ENCODE measurements around the gene MAN2A1. TPM values are rescaled to one million over a fixed set of nuclear protein-coding genes. Genes with fewer than 3 reads are reported as not detected.

MAN2A1 gene
- polyA plus RNA-seq, 1 donor (not counting 4 experiments of a cell fraction or from before 2014, with no cell fraction given): 63.8 TPM

DNA sequence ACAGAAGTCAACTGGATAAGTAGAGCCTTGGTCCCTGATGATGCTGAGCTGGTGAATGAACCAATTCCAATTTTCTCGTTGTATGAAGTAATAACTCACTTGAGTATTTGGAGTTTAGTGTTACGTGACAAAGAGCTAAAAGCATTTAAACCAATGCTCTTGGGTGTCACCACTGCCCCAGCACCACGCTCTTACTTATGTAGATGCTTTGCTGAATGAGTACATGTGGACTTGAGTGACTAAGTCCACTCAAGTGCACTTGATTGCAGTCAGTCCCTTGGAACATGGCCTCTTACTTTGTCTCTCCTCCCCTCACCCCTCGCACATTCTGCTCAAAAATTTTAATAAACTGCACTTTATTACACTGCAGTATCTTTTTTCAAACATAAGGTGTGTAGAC, 184.0 kb downstream of the MAN2A1 start:
- DNase-seq (ENCODE audit: low read depth, low spot score) (no peak), FAIRE-seq (no peak)
- Histone ChIP-seq H3K9ac (ENCODE audit: control insufficient read depth, extremely low read depth, insufficient read depth, low read length) (no peak overlapping the region), H3K9me3 (ENCODE audit: control insufficient read depth, low read depth, low read length) (no peaks in the 10 kb centered on the region), H3K4me1 (ENCODE audit: control insufficient read depth, extremely low read depth, insufficient read depth, low read length) (peaks cover 9% of the 10 kb centered on the region), H3K27me3 (ENCODE audit: control insufficient read depth, extremely low read depth, insufficient read depth, low read length) (no peaks in the 10 kb centered on the region), H3K4me3 (ENCODE audit: control insufficient read depth in 2 of 3, extremely low read depth in 1 of 3, insufficient read depth in 2 of 3, low read depth in 1 of 3, low read length in 3 of 3) (no peak overlapping the region), H2AFZ (ENCODE audit: control insufficient read depth, low read length) (no peak overlapping the region), H3K4me2 (ENCODE audit: control insufficient read depth, extremely low read depth, insufficient read depth, low read depth, low read length) (no peak overlapping the region), H3K27ac (ENCODE audit: control insufficient read depth, insufficient read depth, low read length) (no peak overlapping the region), H4K20me1 (ENCODE audit: control insufficient read depth, extremely low read depth, insufficient read depth, low read length) (no peaks in the 10 kb centered on the region), H3K79me2 (ENCODE audit: control insufficient read depth, insufficient read depth, low read length) (no peaks in the 10 kb centered on the region), H3K9me1 (ENCODE audit: control insufficient read depth, extremely low read depth, insufficient read depth, low read length) (no peaks in the 10 kb centered on the region), H3K36me3 (ENCODE audit: control insufficient read depth in 2 of 2, extremely low read depth in 1 of 2, insufficient read depth in 2 of 2, low read length in 2 of 2) (no peaks in the 10 kb centered on the region)
- dilution Hi-C loops (cut with MboI; ENCODE audit: extremely low pct_ligation_motif_present, low sequenced_read_pairs): no loop called here
- TF ChIP-seq EZH2 (IDR thresholded peaks at IDR 0.05; ENCODE audit: low read length): no peak
- TF ChIP-seq, protein P1, sequence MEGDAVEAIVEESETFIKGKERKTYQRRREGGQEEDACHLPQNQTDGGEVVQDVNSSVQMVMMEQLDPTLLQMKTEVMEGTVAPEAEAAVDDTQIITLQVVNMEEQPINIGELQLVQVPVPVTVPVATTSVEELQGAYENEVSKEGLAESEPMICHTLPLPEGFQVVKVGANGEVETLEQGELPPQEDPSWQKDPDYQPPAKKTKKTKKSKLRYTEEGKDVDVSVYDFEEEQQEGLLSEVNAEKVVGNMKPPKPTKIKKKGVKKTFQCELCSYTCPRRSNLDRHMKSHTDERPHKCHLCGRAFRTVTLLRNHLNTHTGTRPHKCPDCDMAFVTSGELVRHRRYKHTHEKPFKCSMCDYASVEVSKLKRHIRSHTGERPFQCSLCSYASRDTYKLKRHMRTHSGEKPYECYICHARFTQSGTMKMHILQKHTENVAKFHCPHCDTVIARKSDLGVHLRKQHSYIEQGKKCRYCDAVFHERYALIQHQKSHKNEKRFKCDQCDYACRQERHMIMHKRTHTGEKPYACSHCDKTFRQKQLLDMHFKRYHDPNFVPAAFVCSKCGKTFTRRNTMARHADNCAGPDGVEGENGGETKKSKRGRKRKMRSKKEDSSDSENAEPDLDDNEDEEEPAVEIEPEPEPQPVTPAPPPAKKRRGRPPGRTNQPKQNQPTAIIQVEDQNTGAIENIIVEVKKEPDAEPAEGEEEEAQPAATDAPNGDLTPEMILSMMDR (optimal IDR thresholded peaks at IDR 0.05 in 1 of 3, IDR thresholded peaks at IDR 0.05 in 1 of 3, conservative IDR thresholded peaks at IDR 0.05 in 1 of 3; ENCODE audit: extremely low read depth in 1 of 3, insufficient read depth in 2 of 3, low read length in 3 of 3): no peak

DNA sequence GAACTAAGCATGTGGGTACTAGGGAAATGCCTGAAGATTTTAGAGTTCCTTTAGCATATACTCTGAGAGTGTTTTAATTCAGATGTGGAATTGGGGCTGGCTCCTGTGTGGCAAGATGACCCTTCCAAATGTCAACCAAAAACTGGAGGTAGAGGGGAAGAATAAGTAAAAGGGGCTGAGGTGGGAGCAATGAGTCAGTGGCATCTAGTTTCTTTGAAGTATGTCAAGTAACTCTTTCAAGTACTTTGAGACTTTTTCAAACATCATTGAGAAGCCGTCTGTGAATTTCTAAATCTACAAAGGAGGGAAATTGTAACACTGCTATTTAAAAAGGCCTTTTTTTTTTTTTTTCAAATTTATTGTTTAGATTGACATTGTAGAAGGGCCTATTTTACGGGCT, 184.4 kb downstream of the MAN2A1 start:
- Histone ChIP-seq H3K4me2 (ENCODE audit: control insufficient read depth, extremely low read depth, insufficient read depth, low read depth, low read length) (no peak overlapping the region), H2AFZ (ENCODE audit: control insufficient read depth, low read length) (no peak overlapping the region), H3K9me1 (ENCODE audit: control insufficient read depth, extremely low read depth, insufficient read depth, low read length) (no peaks in the 10 kb centered on the region), H3K79me2 (ENCODE audit: control insufficient read depth, insufficient read depth, low read length) (no peaks in the 10 kb centered on the region), H3K36me3 (ENCODE audit: control insufficient read depth in 2 of 2, extremely low read depth in 1 of 2, insufficient read depth in 2 of 2, low read length in 2 of 2) (no peaks in the 10 kb centered on the region), H3K9me3 (ENCODE audit: control insufficient read depth, low read depth, low read length) (no peaks in the 10 kb centered on the region), H3K27me3 (ENCODE audit: control insufficient read depth, extremely low read depth, insufficient read depth, low read length) (no peaks in the 10 kb centered on the region), H3K4me3 (ENCODE audit: control insufficient read depth in 2 of 3, extremely low read depth in 1 of 3, insufficient read depth in 2 of 3, low read depth in 1 of 3, low read length in 3 of 3) (no peak overlapping the region), H4K20me1 (ENCODE audit: control insufficient read depth, extremely low read depth, insufficient read depth, low read length) (no peaks in the 10 kb centered on the region), H3K4me1 (ENCODE audit: control insufficient read depth, extremely low read depth, insufficient read depth, low read length) (peaks cover 9% of the 10 kb centered on the region), H3K9ac (ENCODE audit: control insufficient read depth, extremely low read depth, insufficient read depth, low read length) (no peak overlapping the region), H3K27ac (ENCODE audit: control insufficient read depth, insufficient read depth, low read length) (no peak overlapping the region)
- no peak for DNase-seq (ENCODE audit: low read depth, low spot score)
- FAIRE-seq: no peak
- no peak for TF ChIP-seq EZH2 (IDR thresholded peaks at IDR 0.05; ENCODE audit: low read length)
- TF ChIP-seq, protein P1 (optimal IDR thresholded peaks at IDR 0.05 in 1 of 3, IDR thresholded peaks at IDR 0.05 in 1 of 3, conservative IDR thresholded peaks at IDR 0.05 in 1 of 3; ENCODE audit: extremely low read depth in 1 of 3, insufficient read depth in 2 of 3, low read length in 3 of 3): no peak
- dilution Hi-C loops (cut with MboI; ENCODE audit: extremely low pct_ligation_motif_present, low sequenced_read_pairs): no loop called here

Data from keratinocyte (primary cell).